COLO668 (cell line): Measurements from ENCODE around the gene HOTAIR.

ENCODE experiments used
- DNase-seq: peaks from one replicate; lab custom pipeline; 2025; ENCODE audit not compliant: unreplicated experiment; lab: John Stamatoyannopoulos, UW

The HOTAIR gene

DNA sequence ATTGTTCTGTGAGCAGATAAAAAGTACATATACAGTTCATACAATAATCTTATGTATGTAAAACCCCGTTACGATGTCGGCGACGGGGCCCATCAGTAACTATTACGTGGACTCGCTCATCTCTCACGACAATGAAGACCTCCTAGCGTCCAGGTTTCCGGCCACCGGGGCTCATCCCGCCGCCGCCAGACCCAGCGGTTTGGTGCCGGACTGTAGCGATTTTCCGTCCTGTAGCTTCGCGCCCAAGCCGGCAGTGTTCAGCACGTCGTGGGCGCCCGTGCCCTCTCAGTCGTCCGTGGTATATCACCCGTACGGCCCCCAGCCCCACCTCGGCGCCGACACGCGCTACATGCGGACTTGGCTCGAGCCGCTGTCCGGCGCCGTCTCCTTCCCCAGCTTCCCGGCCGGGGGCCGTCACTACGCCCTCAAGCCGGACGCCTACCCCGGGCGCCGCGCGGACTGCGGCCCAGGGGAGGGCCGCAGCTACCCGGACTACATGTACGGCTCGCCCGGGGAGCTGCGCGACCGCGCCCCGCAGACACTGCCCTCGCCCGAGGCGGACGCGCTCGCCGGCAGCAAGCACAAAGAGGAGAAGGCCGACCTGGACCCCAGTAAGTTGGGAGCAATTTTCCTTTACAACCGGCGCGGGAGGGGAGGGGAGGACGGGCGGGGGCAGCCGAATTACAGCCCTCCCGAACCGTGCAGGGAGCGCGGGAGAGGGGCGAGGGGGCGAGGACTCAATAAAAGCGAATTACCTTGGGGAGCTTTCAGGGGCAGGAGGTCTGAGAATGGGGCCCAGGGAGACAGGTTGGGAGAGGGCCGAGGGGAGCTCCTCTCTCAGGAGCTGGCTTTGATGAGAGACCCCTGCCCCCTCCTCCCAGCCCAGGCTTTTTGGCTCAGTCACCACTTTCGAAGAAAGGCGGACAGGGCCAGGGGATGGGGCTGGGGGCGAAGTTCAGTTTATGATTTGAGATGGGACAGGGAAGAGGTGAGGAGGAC, 25.7 kb upstream of the HOTAIR start, which contains the start of gene HOXC9:
TSS of gene HOXC9 (plus strand) at position 46 of the 999 bp plus-strand sequence. CDS start at position 74, 28 bp downstream.
- DNase-seq = no peak

DNA sequence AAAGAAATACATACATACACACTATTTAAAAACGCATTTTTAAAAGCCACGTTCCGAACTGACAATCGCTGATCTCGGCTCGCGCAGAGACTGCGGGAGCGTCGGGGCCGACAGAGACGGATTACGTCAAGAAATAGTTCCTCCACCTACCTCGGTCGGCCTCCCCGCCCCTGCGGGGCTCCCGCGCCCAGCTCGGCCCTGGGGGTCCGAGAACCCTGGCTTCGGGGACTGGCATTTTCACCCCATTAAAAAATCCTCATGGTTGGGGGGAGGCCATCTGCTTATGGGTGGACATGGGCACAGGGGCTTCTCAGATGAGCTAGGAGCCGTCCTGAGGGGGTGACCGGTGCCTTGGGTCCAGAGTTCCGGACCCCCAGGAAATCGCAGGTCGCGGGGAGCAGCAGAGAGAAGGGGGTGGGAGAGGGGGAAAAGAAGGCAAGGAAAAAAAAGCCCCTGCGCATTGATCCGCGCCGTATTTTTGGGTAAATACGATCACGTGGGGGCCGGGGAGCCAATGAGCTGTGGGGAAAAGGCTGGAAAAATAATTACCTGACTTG, 24.9 kb upstream of the HOTAIR start:
- DNase-seq = no peak

DNA sequence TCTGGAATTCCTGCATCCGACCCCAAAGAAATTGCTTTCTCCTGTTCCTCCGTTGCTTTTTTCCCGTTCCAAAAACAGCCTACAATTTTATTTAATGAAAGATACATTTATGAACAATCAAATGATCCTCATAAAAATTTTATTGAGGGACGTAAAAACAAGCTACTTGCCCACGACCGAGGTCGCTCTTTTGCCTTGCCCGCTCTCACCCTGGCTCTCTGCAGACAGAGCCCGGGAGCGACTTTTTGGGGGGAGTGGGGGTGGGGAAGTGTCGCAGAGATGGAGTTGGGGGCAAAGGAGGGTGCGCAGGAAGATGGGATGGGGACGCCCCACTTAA, 24.1 kb upstream of the HOTAIR start:
- no peak for DNase-seq

DNA sequence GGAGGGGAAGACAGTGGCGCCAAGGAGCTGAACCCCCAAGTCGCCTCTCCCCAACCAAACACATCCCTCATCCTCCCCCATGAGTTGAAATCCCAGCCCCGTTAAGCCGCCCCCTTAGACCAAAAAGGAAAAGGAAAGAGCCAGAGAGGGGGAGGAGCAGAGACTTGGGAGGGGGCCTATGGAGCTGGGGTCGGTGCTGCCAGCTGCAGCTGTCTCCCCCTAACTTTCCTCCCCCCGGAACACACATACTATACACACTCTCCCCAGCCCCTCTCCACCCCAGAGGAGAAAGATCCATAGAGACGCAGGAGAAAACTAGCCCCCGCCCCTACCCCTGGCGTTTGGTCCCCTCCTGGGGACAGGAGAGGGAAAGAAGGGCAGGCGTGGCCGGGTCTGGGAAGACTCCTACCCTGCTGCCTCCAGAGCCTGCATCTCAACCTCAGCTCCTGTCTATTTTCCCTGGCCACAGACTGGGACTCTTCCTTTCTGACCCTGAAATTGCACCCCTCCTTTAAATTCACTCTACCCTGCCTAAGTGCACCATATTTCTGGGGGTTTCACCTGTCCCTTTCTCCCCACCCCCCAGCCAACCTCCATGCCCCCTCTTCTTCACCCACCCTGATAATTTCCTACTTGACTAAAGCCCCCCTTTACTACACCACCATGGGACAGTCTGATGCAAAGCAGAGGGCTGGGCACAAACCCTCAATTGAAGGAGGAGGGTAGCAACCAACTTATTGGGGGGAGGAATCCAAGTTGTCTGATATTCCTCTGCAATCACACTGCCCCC, 23.6 kb upstream of the HOTAIR start:
- DNase-seq = no peak

DNA sequence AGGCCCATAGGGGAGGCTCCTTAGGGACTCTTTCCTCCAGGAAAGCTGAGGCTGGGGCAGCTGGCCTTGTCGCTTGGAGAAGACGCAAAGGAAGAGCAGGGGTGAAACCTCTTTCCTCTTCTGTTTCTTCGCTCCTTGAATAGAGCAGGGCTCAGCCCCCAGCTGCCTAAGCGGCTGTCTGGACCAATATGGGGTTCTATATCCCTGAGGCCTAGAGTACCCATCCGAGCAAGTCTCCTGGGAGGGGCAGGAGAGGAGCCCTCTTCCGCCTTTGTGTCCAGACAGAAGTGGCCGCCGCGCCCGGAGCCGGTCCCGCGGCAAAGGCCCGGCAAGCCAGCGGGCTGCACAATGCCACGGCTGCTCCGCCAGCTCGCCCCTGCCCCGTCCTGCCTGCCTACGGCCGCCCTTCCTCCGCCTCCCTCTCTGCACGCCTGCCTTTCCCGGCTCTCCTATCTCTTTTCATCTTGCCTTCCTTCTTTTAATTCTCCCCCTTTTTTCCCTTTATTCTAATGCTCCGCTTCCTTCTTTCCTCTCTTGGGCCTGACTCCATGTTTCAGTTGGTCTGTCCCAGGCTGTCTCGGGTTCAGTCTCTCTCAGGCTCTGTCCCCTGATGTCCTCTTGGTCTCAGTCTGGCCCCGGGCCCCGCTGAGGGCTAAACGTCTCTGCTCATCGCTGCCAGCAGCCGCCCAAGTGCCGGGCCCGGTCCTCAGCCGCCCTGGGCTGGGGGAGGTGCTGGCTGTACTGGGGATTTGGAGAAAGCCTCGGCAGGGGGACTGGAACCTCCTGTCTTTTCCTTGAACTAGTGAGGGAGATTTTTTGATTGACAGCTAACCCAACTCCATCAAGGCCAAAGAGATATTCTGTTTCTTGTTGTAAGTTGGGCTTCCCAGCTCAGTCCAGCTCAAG, 22.7 kb upstream of the HOTAIR start:
- DNase-seq = no peak

- DNase-seq = no peak
These were observed 21.8 kb upstream of the HOTAIR start for GRCh38 chr12:53996240-53997203.

DNA sequence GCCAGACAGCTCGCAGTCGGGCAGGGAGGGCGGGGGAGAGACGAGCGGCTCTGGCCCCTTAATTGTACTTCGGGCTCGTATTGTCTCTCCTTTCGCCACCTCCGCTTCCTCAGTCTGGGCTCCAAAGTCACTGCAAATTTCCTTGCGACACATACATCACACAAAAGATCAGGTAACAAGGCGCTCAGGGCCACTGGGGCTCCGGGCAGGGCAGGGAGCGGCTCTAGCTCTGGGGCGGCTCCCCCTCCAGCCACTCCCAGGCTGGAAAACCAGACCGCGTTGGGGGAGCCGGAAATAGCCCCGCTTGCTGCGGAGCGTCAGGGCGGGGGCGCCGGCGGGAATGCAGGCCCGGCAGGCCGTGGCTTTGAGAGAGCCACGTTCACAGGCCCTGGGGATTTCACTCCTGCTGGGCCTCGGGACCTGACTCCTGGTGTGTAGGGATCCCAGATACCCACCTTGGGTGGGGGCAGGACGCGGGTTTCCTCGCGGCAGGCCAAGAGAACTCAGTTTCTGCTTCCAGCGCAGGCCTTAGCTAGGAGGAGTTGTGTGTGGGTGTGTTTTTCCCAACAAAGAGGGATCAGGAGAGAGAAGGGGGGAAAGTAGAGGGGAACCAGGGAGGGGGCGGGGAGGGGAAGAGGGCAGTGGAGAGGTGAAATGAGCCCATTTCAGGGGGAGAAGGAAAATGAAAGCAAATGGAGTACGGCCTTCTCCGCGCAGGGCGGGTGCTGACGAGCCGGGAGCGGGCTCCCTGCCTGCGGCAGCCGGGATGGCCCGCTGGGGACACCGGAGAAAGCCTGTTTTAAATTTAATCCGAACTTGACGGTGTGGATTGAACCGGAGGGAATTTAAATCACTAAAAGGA, 20.9 kb upstream of the HOTAIR start:
- peak; percentile 20 for DNase-seq

GRCh38 chr12:53995002-53995377, 20.2 kb upstream of the HOTAIR start:
- no peak for DNase-seq

DNA sequence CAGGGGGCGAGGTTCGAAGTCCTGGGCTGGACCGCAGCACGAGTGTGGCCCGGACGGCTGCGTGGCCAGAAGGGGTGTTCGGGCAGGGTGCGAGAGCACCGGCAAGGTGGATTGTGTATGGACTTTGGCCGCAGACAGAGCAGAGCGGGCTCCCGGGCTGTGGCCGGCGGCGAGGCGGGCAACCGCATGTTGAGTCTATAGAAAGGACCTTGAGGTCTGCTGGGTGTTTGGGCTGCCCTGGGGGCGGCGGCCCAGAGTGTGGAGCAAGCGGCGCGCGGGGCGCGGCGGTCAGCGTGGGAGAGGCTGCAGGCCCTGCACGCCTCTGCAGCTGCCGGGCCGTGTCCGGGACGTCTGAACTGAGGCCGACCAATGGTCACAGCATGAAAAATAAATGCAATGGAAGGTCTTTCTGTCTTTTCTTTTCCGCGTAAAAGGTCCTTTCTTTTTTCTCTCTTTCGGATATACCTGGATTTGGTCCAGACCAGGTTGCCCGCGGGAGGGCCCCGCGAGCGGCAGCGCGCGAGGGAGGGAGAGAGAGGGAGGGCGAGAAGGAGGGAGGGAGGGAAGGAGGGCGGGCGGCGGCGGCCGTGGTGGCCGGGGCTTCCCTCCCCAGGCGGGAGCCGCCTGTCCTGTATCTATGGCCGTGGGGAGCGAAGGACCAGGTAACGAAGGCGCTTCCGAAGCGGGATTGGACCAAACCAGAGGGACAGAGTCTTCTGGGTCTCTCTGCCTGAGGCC, 19.7 kb upstream of the HOTAIR start:
- DNase-seq = peak; percentile 1

- no peak for DNase-seq
These were observed 19.2 kb upstream of the HOTAIR start for GRCh38 chr12:53994009-53994263.

DNA sequence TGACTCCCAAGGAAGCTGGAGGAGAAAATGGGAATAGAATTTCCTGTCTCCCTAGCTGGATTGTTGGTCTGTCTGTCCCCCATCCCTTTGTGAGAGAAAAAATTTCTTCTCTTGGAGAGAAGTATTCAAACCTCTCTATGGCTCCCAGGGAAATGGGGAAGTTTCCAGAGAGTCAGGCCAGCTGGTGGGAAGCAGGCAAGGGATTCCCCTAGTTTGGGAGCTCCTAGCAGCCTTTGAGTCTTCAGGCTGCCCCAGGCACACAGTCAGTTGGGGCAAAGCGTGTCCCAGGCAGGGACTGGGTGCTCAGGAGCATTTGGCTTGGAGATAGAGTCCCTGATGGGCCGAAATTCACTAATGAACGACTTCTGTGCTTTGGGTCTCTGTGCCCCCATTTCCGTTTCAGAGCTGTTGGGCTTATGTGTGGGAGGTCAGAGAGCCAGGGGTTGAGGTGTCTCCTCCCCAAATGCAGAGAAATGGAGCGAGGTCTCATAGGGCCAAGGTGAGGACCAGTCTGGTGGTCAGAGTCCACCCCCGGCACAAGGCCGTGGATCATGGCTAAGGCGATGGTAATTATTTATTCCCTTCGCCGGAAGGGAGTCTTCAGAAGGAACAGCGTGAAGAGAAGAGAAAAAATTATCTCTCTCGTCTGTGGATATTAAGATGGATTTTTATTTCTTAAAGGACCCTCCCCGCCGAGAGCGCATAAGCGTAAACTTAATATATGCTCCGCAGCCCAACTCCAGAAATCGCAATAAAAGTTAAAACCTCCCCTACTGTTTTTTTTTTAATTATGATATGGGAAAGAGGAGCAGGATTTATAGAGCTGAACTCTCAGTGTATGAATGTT, 18.6 kb upstream of the HOTAIR start:
- no peak for DNase-seq

- DNase-seq = no peak
These were observed 17.7 kb upstream of the HOTAIR start for GRCh38 chr12:53992377-53992889.

DNA sequence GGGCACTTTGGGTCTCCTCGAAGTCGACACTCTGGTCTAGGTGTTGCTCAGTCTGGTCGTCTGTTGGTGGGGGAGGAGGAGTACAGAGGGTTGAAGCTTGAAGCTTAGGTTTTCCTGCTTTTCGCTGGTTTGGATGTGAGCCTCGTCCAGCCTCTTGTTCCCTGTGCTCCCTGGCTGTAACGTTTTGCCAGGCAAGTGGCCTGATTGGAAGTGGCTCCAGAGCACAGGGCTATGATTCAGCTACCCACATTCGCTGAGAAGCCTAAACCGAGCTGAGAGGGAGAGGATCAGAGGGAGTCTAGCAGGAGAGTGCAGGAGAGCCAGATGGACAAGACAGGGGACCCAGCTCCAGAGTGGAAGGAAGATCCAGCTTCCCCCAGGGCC, 16.3 kb upstream of the HOTAIR start:
- DNase-seq = no peak

DNA sequence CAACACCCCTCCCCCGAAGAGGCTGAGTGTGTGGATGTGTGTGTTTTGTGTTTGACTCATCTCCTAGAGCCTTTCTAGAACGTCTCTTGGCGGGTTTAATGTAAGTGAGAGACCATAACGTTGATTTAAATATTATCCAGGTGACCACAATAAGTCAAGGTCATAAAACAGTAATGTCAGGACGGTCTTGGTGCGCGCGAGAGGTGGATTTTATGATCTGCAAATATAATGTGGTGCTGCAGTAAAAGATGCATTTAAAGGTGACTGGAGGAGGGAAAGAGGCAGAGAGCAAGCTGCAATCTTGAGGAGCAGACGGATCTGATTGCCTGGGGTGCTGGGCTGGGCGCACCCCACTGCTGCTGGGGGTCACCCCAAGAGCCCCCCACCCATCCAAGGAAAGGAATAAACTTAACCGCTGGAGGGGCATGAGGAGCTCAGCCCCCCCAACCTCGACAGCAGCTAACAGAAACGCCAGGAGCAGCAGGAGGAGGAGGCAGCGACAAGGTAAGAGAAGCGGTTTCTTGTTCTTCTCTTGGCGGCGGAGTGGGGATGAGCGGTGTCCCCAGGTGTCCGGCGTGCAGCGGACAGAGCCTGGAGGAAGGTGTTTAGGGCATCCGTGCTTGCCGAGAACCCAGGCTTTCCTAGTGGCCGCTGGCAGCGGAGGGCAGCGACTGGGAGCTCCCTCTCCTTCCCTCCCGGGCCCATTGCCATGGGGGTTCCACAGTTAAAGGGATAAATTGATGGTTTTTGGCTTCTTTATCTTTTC, 15.7 kb upstream of the HOTAIR start:
- DNase-seq = no peak

DNA sequence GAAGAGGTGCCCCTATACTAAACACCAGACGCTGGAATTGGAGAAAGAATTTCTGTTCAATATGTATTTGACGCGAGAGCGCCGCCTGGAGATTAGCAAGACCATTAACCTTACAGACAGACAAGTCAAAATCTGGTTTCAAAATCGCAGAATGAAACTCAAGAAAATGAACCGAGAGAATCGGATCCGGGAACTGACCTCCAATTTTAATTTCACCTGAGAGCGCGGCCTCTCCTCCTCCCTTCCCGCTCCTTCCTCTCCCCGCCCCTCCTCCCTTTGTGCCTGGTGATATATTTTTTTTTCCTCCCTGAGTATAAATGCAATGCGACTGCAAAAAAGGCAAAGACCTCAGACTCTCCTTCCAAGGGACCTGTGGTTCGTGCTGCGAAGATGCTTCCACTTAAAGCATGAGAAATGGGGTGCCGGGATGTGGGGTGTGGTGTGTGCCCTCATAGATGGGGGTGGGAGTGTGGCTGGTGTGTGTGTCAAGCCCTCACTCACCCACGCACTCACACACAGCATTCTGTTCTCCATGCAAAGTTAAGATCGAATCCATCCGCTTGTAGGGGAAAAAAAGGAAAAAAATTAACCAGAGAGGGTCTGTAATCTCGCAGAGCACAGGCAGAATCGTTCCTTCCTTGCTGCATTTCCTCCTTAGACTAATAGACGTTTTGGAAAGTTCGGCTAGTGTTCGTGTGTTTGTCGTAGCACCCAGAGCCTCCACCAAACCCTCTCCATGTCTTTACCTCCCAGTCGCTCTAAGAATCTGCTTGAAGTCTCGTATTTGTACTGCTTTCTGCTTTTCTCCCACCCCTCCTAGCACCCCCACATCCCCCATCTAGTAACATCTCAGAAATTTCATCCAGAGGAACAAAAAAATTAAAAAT, 14.7 kb upstream of the HOTAIR start:
- peak; percentile 1 for DNase-seq
